Stomach smooth muscle (tissue), 2 donors: Measurements from ENCODE around the gene BACH2.

Source experiments
- H3K27ac ChIP-seq: one replicate; pipeline ENCODE4 v1.7.0; 2013; ENCODE audit warnings: mild to moderate bottlenecking, low read length, inconsistent platforms
- H3K27me3 ChIP-seq, 2 donors: one replicate each; pipeline ENCODE4 v1.7.0; 2013; ENCODE audit warnings: low read length in 2 of 2; ENCODE audit not compliant: insufficient read depth in 2 of 2, control insufficient read depth in 1 of 2
- H3K36me3 ChIP-seq, 2 donors: one replicate each; pipeline ENCODE4 v1.7.0; 2013; ENCODE audit warnings: low read length in 2 of 2; ENCODE audit not compliant: control insufficient read depth in 2 of 2, insufficient read depth in 2 of 2
- H3K4me1 ChIP-seq: one replicate; pipeline ENCODE4 v1.7.0; 2013; ENCODE audit warnings: low read length; ENCODE audit not compliant: control insufficient read depth, insufficient read depth
- H3K4me3 ChIP-seq, 2 donors: one replicate each; pipeline ENCODE4 v1.7.0; 2013; ENCODE audit warnings: low read length in 2 of 2
- H3K9ac ChIP-seq, 2 donors: one replicate each; pipeline ENCODE4 v1.7.0; 2013; ENCODE audit warnings: low read length in 2 of 2, mild to moderate bottlenecking in 1 of 2
- H3K9me3 ChIP-seq, 2 donors: one replicate each; pipeline ENCODE4 v1.7.0; 2013; ENCODE audit warnings: low read length in 2 of 2; ENCODE audit not compliant: control insufficient read depth in 2 of 2
- donor health status: healthy.
- donor health status: Pancreatic carcinoma.

Gene BACH2

GRCh38 chr6:90026216-90026615, 270.4 kb downstream of the BACH2 start:
- Histone ChIP-seq H3K36me3 (no peaks in the 10 kb centered on the region), H3K27ac (no peak overlapping the region), H3K9ac (no peak overlapping the region), H3K27me3 (peaks cover 0 to 4% of the 10 kb centered on the region in 2 donors), H3K4me1 (no peaks in the 10 kb centered on the region), H3K4me3 (no peak overlapping the region), H3K9me3 (no peaks in the 10 kb centered on the region)

- H3K36me3 ChIP-seq: no peaks in the 10 kb centered on the region
- peaks cover 0 to 4% of the 10 kb centered on the region in 2 donors for H3K27me3 ChIP-seq
- no peak overlapping the region for H3K27ac ChIP-seq
- no peaks in the 10 kb centered on the region for H3K9me3 ChIP-seq
- H3K4me1 ChIP-seq: no peaks in the 10 kb centered on the region
- no peak overlapping the region for H3K9ac ChIP-seq
- no peak overlapping the region for H3K4me3 ChIP-seq
Measured at GRCh38 chr6:90025523-90026061, 271.1 kb downstream of the BACH2 start.

GRCh38 chr6:90024633-90025032, 272.0 kb downstream of the BACH2 start:
- no peak overlapping the region for H3K4me3 ChIP-seq
- no peak overlapping the region for H3K9ac ChIP-seq
- no peaks in the 10 kb centered on the region for H3K36me3 ChIP-seq
- H3K9me3 ChIP-seq: no peaks in the 10 kb centered on the region
- no peak overlapping the region for H3K27ac ChIP-seq
- H3K27me3 ChIP-seq: peaks cover 0 to 4% of the 10 kb centered on the region in 2 donors
- H3K4me1 ChIP-seq: no peaks in the 10 kb centered on the region

DNA sequence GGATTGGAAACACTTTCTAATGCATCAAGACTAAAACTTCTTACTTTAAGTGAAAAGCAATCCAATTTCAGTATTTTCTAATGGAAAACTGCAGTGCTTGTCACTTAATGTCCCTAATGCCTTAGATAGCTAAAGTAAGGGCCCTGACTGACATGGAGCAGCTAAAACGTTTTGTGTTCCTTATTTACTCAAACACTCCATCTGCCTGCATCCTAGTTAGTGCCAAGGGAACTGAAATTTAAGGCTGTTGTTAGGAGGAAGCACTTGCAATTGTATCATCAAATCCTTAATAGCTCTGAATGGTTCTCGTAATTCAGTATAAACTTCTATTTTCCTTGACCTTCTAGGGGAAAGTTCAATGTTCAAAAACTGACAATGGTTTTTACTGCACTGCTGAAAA, 274.9 kb downstream of the BACH2 start:
- Histone ChIP-seq H3K27me3 (no peaks in the 10 kb centered on the region), H3K4me1 (no peaks in the 10 kb centered on the region), H3K9me3 (no peaks in the 10 kb centered on the region), H3K27ac (no peak overlapping the region), H3K4me3 (no peak overlapping the region), H3K36me3 (no peaks in the 10 kb centered on the region), H3K9ac (no peak overlapping the region)

DNA sequence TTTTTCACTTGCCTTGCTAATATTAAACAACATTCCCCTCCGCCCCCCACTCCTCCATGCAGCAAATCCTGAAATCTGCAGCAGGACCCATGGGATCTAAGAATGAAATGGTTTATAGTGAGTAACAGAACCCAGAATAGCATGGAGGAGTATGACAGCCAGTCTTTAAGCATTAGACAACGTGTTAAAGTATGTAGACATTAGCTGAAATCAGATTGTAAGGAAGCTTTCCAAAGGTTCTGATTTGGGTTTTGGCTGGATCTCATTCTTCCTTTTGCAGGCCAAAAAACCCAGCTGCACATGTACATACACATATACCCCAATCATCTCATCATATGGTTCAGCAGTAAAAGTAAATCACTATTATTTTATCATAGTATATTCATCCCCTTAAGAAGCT, 275.9 kb downstream of the BACH2 start:
- H3K4me1 ChIP-seq: no peaks in the 10 kb centered on the region
- H3K4me3 ChIP-seq: no peak overlapping the region
- no peaks in the 10 kb centered on the region for H3K36me3 ChIP-seq
- no peaks in the 10 kb centered on the region for H3K9me3 ChIP-seq
- no peak overlapping the region for H3K27ac ChIP-seq
- no peaks in the 10 kb centered on the region for H3K27me3 ChIP-seq
- no peak overlapping the region for H3K9ac ChIP-seq

DNA sequence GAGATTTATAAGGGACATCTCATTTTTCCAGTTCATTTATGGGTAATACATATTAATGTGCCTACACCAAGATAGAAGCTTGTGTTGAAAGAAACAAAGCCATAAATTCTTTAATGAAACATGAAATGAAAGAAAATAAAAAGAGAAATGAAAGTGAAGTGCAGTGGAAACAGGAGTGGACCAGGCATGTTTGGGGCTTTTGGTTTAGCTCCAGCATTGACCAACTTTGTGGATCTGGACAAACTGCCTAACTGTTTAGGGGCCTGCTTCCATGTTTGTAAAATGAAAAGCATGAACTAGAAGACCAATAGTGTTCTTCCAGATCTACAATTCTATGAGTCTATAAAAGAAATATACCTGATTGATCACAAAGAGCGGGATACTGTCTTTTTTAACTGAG, 277.4 kb downstream of the BACH2 start:
- Histone ChIP-seq H3K4me3 (no peak overlapping the region), H3K9me3 (no peaks in the 10 kb centered on the region), H3K9ac (no peak overlapping the region), H3K27me3 (no peaks in the 10 kb centered on the region), H3K36me3 (no peaks in the 10 kb centered on the region), H3K27ac (no peak overlapping the region), H3K4me1 (no peaks in the 10 kb centered on the region)

GRCh38 chr6:90015883-90016282, 280.8 kb downstream of the BACH2 start:
- Histone ChIP-seq H3K4me3 (no peak overlapping the region), H3K36me3 (no peaks in the 10 kb centered on the region), H3K4me1 (no peaks in the 10 kb centered on the region), H3K27me3 (no peaks in the 10 kb centered on the region), H3K27ac (no peak overlapping the region), H3K9ac (no peak overlapping the region), H3K9me3 (no peaks in the 10 kb centered on the region)

- Histone ChIP-seq H3K27ac (no peak overlapping the region), H3K27me3 (no peaks in the 10 kb centered on the region), H3K4me3 (no peak overlapping the region), H3K36me3 (no peaks in the 10 kb centered on the region), H3K4me1 (no peaks in the 10 kb centered on the region), H3K9ac (no peak overlapping the region), H3K9me3 (no peaks in the 10 kb centered on the region)
Measured at GRCh38 chr6:90008908-90009501, 287.6 kb downstream of the BACH2 start.

GRCh38 chr6:90008189-90008907, 288.3 kb downstream of the BACH2 start:
- H3K36me3 ChIP-seq: no peaks in the 10 kb centered on the region
- H3K27me3 ChIP-seq: no peaks in the 10 kb centered on the region
- no peaks in the 10 kb centered on the region for H3K4me1 ChIP-seq
- no peak overlapping the region for H3K9ac ChIP-seq
- no peak overlapping the region for H3K27ac ChIP-seq
- no peaks in the 10 kb centered on the region for H3K9me3 ChIP-seq
- H3K4me3 ChIP-seq: no peak overlapping the region

- no peaks in the 10 kb centered on the region for H3K27me3 ChIP-seq
- H3K9me3 ChIP-seq: no peaks in the 10 kb centered on the region
- H3K27ac ChIP-seq: no peak overlapping the region
- H3K4me3 ChIP-seq: no peak overlapping the region
- no peak overlapping the region for H3K9ac ChIP-seq
- no peaks in the 10 kb centered on the region for H3K36me3 ChIP-seq
- H3K4me1 ChIP-seq: no peaks in the 10 kb centered on the region
Measured at GRCh38 chr6:90005048-90005827, 291.4 kb downstream of the BACH2 start.
